NT2/D1 (cell line): ENCODE results near the gene WNT4.

Experiments used
- SUZ12 ChIP-seq: IDR thresholded peaks from 2 replicates; pipeline ENCODE4 v1.6.1; 2011; ENCODE audit not compliant: insufficient read length, insufficient read depth; ENCODE audit errors: extremely low read depth
- ZNF274 ChIP-seq: IDR thresholded peaks from 2 replicates; pipeline ENCODE4 v1.6.1; 2011; ENCODE audit warnings: mild to moderate bottlenecking, low read depth, low read length

- TF ChIP-seq SUZ12, result no peak
- TF ChIP-seq ZNF274, result no peak
Measured at GRCh38 chr1:22166439-22166838, 23.5 kb upstream of the WNT4 start.
